HCT116 (cell line): ENCODE measurements around the gene NOL9. TPM values are rescaled to one million over a fixed set of nuclear protein-coding genes. Genes with fewer than 3 reads are reported as not detected.
"Not testable (repeated sequence)": the region's sequence is repeated elsewhere in the genome, so short reads cannot be mapped to it uniquely, and the experiment has no call there.

ENCODE experiments used
- ATAC-seq: fragments of 200-7000 bp; cut with Tn5 transposase; 2 replicates; pipeline ENCODE4 v1.9.1; 2020; ENCODE audit warnings: mild to moderate bottlenecking, moderate library complexity
- BruUV-seq: library from RNA; stranded (reverse); fragments of 400-500 nt; replicated peaks from 2 replicates; lab custom pipeline; 2021; lab: Mats Ljungman, UMichigan
- CTCF ChIA-PET: fragments of 300-600 bp; sonication (Branson Sonifier 250); formaldehyde crosslinking; loops from one replicate; lab custom pipeline; 2021; ENCODE audit warnings: antibody characterized with exemption; lab: Charles Lee
- POLR2A ChIA-PET: fragments of 300-600, 350-600 bp; sonication (Branson Sonifier 250); formaldehyde crosslinking; loops from one replicate; lab custom pipeline; 2021; ENCODE audit warnings: antibody characterized with exemption; lab: Charles Lee
- RAD21 ChIA-PET, 2 experiments: fragments of 300-600 bp; sonication (Branson Sonifier 250); formaldehyde crosslinking; loops; one replicate each; lab custom pipeline; 2023; ENCODE audit warnings: low total read pairs in 2 of 2; ENCODE audit not compliant: uncharacterized antibody in 2 of 2, unreplicated experiment in 2 of 2, low non-redundant PET in 1 of 2; lab: Charles Lee
- DNase-seq: peaks from one replicate; pipeline ENCODE4 v3.0.0-alpha.2; 2010; ENCODE audit warnings: low read depth, low spot score
- H2AFZ ChIP-seq: fragments of 200-600 bp; shearing (Covaris generic), sonication (generic); 2 replicates; pipeline ENCODE4 v1.6.1; 2017; ENCODE audit warnings: low read depth, mixed run types, mixed read lengths, antibody characterized with exemption, low read length; ENCODE audit not compliant: poor library complexity, severe bottlenecking
- H3K27ac ChIP-seq: 2 replicates; pipeline ENCODE4 v1.5.1; 2012; ENCODE audit warnings: low read depth, low read length
- H3K27me3 ChIP-seq: fragments of 200-600 bp; sonication (generic); 2 replicates; pipeline ENCODE4 v1.6.1; 2016; ENCODE audit warnings: mixed run types, low read length, mixed read lengths; ENCODE audit not compliant: insufficient read depth
- H3K36me3 ChIP-seq, 2 experiments: fragments of 200-500 bp in 1 of 2; fragments of 200-600 bp in 1 of 2; sonication (Bioruptor generic) in 1 of 2; sonication (generic) in 1 of 2; 2 replicates each; pipeline versions ENCODE4 v1.5.1 to v1.6.1; 2014 to 2016; ENCODE audit warnings: low read length in 2 of 2, inconsistent platforms in 1 of 2, mixed read lengths in 1 of 2, mixed run types in 1 of 2; ENCODE audit not compliant: insufficient read depth in 2 of 2, control insufficient read depth in 1 of 2
- H3K4me1 ChIP-seq, 2 experiments: fragments of 200-600 bp in 1 of 2; sonication (generic) in 1 of 2; 2 replicates each; pipeline versions ENCODE4 v1.5.1 to v1.6.1; 2012 to 2017; ENCODE audit warnings: low read length in 2 of 2, inconsistent platforms in 1 of 2, mild to moderate bottlenecking in 1 of 2, mixed read lengths in 1 of 2, mixed run types in 1 of 2, moderate library complexity in 1 of 2; ENCODE audit not compliant: insufficient read depth in 2 of 2, control insufficient read depth in 1 of 2
- H3K4me2 ChIP-seq: fragments of 200-600 bp; sonication (generic); 2 replicates; pipeline ENCODE4 v1.6.1; 2017; ENCODE audit warnings: mixed run types, low read length, mixed read lengths
- H3K4me3 ChIP-seq, 2 experiments: fragments of 200-600 bp in 1 of 2; sonication (generic) in 1 of 2; replicated peaks in 1 of 2; 2 replicates each; pipeline ENCODE4 v1.5.1; 2011 to 2016; ENCODE audit warnings: low read length in 2 of 2, control low read depth in 1 of 2, low read depth in 1 of 2, mild to moderate bottlenecking in 1 of 2, mixed read lengths in 1 of 2, mixed run types in 1 of 2
- H3K79me2 ChIP-seq: fragments of 200-600 bp; sonication (generic); 2 replicates; pipeline ENCODE4 v1.6.1; 2017; ENCODE audit warnings: mild to moderate bottlenecking, mixed run types, low read length, moderate library complexity, mixed read lengths; ENCODE audit not compliant: insufficient read depth
- H3K9ac ChIP-seq: fragments of 200-600 bp; sonication (generic); 2 replicates; pipeline ENCODE4 v1.6.1; 2016; ENCODE audit warnings: low read length, mixed read lengths
- H3K9me2 ChIP-seq: fragments of 200-600 bp; sonication (generic), shearing (Covaris generic); 2 replicates; pipeline ENCODE4 v1.6.1; 2017; ENCODE audit warnings: mixed run types, mild to moderate bottlenecking, moderate library complexity; ENCODE audit not compliant: insufficient read depth
- H3K9me3 ChIP-seq, 2 experiments: fragments of 200-500 bp in 1 of 2; fragments of 200-600 bp in 1 of 2; sonication (Bioruptor generic) in 1 of 2; sonication (generic) in 1 of 2; 2 replicates each; pipeline ENCODE4 v1.6.1; 2014 to 2017; ENCODE audit warnings: low read length in 2 of 2, mixed read lengths in 2 of 2, inconsistent platforms in 1 of 2, low read depth in 1 of 2, mild to moderate bottlenecking in 1 of 2, mixed run types in 1 of 2, moderate library complexity in 1 of 2; ENCODE audit not compliant: control insufficient read depth in 1 of 2, insufficient read depth in 1 of 2
- H4K20me1 ChIP-seq: fragments of 200-600 bp; sonication (generic), shearing (Covaris generic); 2 replicates; pipeline ENCODE4 v1.6.1; 2017; ENCODE audit warnings: mixed run types, mild to moderate bottlenecking, moderate library complexity; ENCODE audit not compliant: insufficient read depth
- CBX3 ChIP-seq: IDR thresholded peaks from 2 replicates; pipeline ENCODE4 v1.6.1; 2012; ENCODE audit warnings: low read depth
- EGR1 ChIP-seq: IDR thresholded peaks from 2 replicates; pipeline ENCODE4 v1.6.1; 2012; ENCODE audit warnings: low read depth
- EZH2 ChIP-seq: fragments of 200-600 bp; sonication (generic); IDR thresholded peaks from 2 replicates; pipeline ENCODE4 v1.6.1; 2017; ENCODE audit warnings: antibody characterized with exemption, mixed run types
- FOSL1 ChIP-seq: IDR thresholded peaks from 2 replicates; pipeline ENCODE4 v1.6.1; 2012; ENCODE audit warnings: low read depth
- JUND ChIP-seq: IDR thresholded peaks from 2 replicates; pipeline ENCODE4 v1.6.1; 2012
- POLR2A ChIP-seq: IDR thresholded peaks from 2 replicates; pipeline ENCODE4 v1.7.0; 2011; ENCODE audit warnings: borderline replicate concordance; ENCODE audit not compliant: insufficient read depth, insufficient read length; ENCODE audit errors: extremely low read depth
- RAD21 ChIP-seq: IDR thresholded peaks from 2 replicates; pipeline ENCODE4 v1.6.1; 2012; ENCODE audit warnings: low read depth, mild to moderate bottlenecking
- SIN3A ChIP-seq: IDR thresholded peaks from 2 replicates; pipeline ENCODE4 v1.6.1; 2012; ENCODE audit warnings: low read depth
- SP1 ChIP-seq: IDR thresholded peaks from 2 replicates; pipeline ENCODE4 v1.6.1; 2012; ENCODE audit warnings: low read depth
- TCF7L2 ChIP-seq: IDR thresholded peaks from 2 replicates; pipeline ENCODE4 v1.7.0; 2011; ENCODE audit warnings: borderline replicate concordance, inconsistent platforms; ENCODE audit not compliant: insufficient read depth, insufficient read length; ENCODE audit errors: extremely low read depth
- ZFX ChIP-seq: fragments of 450-650 bp; IDR thresholded peaks from 2 replicates; pipeline ENCODE4 v1.6.1; 2017
- intact Hi-C: fragments of 100-400 bp; cut with micrococcal nuclease; formaldehyde crosslinking; loops from 2 replicates; pipeline ENCODE4 v1.10.0; 2022
- total RNA-seq: library from RNA; stranded (reverse); gene quantifications from one replicate; pipeline ENCODE4 v1.2.1, GENCODE V29; 2021; ENCODE audit not compliant: unreplicated experiment
- TF ChIP-seq, protein P1 (sequence below): IDR thresholded peaks from 2 replicates; pipeline ENCODE4 v1.6.1; 2011; ENCODE audit warnings: mild to moderate bottlenecking, low read length, moderate library complexity; ENCODE audit not compliant: insufficient replicate concordance; ENCODE audit errors: extremely low read depth
- TF ChIP-seq, protein P2 (sequence below): IDR thresholded peaks from 2 replicates; pipeline ENCODE4 v1.6.1; 2012

NOL9 gene
- total RNA-seq, 1 experiment from 2014 or later: 46.4 TPM

DNA sequence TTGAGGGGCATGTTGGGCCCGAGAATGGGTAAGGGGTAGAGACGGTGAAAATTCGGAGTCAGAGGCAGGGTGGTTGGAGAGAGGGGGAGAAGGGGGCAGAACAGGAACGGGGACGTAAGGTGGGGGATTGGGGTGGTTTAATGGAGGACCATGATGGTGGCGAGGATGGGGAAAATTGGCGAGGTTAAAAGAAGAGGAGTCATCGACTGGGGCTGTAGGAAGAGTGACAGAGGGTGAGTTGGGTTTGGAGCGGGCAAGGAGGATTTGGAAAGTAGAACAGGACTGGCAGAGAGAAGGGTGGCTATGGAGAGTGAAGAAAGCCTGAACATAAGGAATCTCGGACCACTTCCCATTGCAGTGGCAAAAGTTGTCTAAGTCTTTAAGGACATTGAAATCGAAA is 14.7 kb upstream of the NOL9 start:
- RAD21 ChIA-PET: no interaction called here
- Histone ChIP-seq H3K9me2 (no peaks in the 10 kb centered on the region), H3K9me3 (no peaks in the 10 kb centered on the region), H3K27ac (no peak overlapping the region), H3K4me1 (no peaks in the 10 kb centered on the region), H2AFZ (no peak overlapping the region), H3K27me3 (peaks cover 13% of the 10 kb centered on the region; the same call in 1 of the 2 replicates), H4K20me1 (no peaks in the 10 kb centered on the region), H3K4me2 (no peak overlapping the region), H3K4me3 (no peak overlapping the region), H3K9ac (no peak overlapping the region), H3K79me2 (no peaks in the 10 kb centered on the region), H3K36me3 (no peaks in the 10 kb centered on the region)
- TF ChIP-seq TCF7L2: no peak
- TF ChIP-seq RAD21: no peak
- no peak for TF ChIP-seq ZFX
- TF ChIP-seq, protein P1, sequence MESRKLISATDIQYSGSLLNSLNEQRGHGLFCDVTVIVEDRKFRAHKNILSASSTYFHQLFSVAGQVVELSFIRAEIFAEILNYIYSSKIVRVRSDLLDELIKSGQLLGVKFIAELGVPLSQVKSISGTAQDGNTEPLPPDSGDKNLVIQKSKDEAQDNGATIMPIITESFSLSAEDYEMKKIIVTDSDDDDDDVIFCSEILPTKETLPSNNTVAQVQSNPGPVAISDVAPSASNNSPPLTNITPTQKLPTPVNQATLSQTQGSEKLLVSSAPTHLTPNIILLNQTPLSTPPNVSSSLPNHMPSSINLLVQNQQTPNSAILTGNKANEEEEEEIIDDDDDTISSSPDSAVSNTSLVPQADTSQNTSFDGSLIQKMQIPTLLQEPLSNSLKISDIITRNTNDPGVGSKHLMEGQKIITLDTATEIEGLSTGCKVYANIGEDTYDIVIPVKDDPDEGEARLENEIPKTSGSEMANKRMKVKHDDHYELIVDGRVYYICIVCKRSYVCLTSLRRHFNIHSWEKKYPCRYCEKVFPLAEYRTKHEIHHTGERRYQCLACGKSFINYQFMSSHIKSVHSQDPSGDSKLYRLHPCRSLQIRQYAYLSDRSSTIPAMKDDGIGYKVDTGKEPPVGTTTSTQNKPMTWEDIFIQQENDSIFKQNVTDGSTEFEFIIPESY: no peak
- no peak for TF ChIP-seq SP1
- no peak for TF ChIP-seq CBX3
- TF ChIP-seq JUND: no peak
- no peak for TF ChIP-seq POLR2A
- no peak for TF ChIP-seq SIN3A
- CTCF ChIA-PET: no interaction called here
- intact Hi-C loops: no loop called here
- POLR2A ChIA-PET: no interaction called here
- no peak for ATAC-seq
- BruUV-seq: no TSS peak
- no peak for DNase-seq

DNA sequence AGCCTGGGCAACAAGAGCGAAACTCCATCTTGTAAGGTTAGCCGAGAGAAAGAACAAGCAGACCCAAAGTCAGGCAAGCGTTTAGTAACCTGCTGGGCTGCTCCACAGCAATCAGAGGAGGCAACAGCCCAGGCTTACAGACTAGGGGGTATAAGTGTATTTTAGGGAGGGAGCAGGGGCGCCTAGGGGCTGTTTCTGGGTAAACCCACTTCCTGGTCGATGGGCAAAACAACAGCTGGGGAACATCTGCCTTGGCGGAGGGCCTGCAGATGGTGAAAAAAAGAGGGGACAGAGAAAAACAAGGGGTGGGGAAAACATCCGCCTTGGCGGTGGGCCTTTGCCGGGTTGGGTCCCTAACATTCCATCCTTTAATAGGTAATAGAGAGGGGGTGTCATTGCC is 6.0 kb upstream of the NOL9 start:
- ChIA-PET CTCF (no interaction called here), POLR2A (no interaction called here)
- no TSS peak for BruUV-seq

DNA sequence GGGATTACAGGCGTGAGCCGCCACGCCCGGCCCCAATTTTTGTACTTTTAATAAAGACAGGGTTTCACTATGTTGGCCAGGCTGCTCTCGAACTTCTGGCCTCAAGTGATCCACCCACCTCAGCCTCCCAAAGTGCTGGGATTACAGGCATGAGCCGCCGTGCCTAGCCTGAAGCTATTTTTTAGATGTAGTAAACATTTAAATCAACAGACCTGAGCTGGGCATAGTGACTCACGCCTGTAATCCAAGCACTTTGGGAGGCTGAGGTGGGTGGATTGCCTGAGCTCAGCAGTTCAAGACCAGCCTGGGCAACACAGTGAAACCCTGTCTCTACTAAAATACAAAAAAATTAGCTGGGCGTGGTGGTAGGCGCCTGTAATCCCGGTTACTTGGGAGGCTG is 4.8 kb upstream of the NOL9 start:
- CTCF ChIA-PET, H3K4me3 ChIP-seq, H3K27ac ChIP-seq, H3K36me3 ChIP-seq, H3K79me2 ChIP-seq, POLR2A ChIA-PET, H3K9ac ChIP-seq, H3K4me2 ChIP-seq, H3K9me3 ChIP-seq, H4K20me1 ChIP-seq, H3K4me1 ChIP-seq, RAD21 ChIA-PET, BruUV-seq, H3K27me3 ChIP-seq, H2AFZ ChIP-seq, ATAC-seq, intact Hi-C loops, H3K9me2 ChIP-seq, DNase-seq: not testable (repeated sequence)

More for the DNA sequence above, 6.0 kb upstream of the NOL9 start:
- no peak for DNase-seq
- Histone ChIP-seq H3K9me2 (no peaks in the 10 kb centered on the region), H3K79me2 (no peaks in the 10 kb centered on the region), H3K4me3 (no peak overlapping the region)
- no peak for ATAC-seq
- intact Hi-C loops: no loop called here
- TF ChIP-seq FOSL1 (no peak), CBX3 (no peak), EZH2 (no peak), EGR1 (no peak)
- TF ChIP-seq, protein P2, sequence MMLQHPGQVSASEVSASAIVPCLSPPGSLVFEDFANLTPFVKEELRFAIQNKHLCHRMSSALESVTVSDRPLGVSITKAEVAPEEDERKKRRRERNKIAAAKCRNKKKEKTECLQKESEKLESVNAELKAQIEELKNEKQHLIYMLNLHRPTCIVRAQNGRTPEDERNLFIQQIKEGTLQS: no peak
- TF ChIP-seq, all 23 proteins: peak for 0
- Histone ChIP-seq H3K9ac (no peak overlapping the region), H3K36me3 (no peaks in the 10 kb centered on the region), H3K4me2 (no peak overlapping the region), H3K9me3 (no peaks in the 10 kb centered on the region), H4K20me1 (no peaks in the 10 kb centered on the region), H3K27me3 (peaks cover 6% of the 10 kb centered on the region; the same call in 1 of the 2 replicates), H3K4me1 (no peaks in the 10 kb centered on the region; a peak in 1 of 4 replicates), H2AFZ (no peak overlapping the region), H3K27ac (no peak overlapping the region)
- RAD21 ChIA-PET: no interaction called here
